ENCODE data around the gene ATP2A1.

ATP2A1 gene

GRCh38 chr16:28878083-28878926, at the start of gene ATP2A1:
Gene ATP2A1 (plus strand): TSS chr16:28878488. CDS start chr16:28878672, 184 bp downstream.
- DNase-seq, result no peak

DNA sequence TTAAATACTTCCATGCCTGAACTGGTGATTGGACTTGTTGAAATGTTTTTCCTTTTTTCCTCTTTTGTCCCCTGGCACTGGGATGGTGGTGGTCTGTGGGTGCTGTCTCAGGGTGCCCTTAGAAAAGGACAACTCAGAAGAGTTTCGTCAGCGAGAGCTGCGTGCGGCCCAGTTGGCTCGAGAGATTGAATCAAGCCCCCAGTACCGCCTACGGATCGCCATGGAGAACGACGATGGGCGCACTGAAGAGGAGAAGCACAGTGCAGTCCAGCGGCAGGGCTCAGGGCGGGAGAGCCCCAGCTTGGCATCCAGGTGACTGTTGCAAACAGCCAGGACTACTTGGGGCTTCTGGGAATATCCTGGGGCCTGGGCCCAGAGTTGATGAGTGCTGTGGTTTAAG, 48.5 kb upstream of the ATP2A1 start:
- no peak for DNase-seq

- DNase-seq, result no peak
Measured at GRCh38 chr16:28830531-28830930, 47.8 kb upstream of the ATP2A1 start.

GRCh38 chr16:28834349-28834748, 43.9 kb upstream of the ATP2A1 start:
- no peak for DNase-seq

GRCh38 chr16:28834873-28835863, 43.1 kb upstream of the ATP2A1 start:
- no peak for DNase-seq

- no peak for DNase-seq
Measured at GRCh38 chr16:28835864-28836760, 42.2 kb upstream of the ATP2A1 start.

DNA sequence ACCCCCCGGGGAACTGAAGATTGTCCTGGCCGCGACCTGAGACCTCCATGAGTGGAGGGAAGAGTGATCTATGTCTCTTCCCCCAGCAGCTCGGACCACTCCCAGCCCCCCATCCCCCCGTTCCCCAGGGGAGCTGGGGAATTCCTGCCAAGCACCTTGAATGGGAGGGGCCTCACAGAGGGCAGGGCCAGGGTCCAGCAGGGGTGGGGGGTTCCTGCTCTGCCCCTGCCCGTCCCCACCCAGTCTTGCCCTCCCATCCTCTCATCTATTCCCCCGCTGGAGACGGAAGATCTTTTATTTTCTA, 41.6 kb upstream of the ATP2A1 start:
- DNase-seq, result no peak

DNA sequence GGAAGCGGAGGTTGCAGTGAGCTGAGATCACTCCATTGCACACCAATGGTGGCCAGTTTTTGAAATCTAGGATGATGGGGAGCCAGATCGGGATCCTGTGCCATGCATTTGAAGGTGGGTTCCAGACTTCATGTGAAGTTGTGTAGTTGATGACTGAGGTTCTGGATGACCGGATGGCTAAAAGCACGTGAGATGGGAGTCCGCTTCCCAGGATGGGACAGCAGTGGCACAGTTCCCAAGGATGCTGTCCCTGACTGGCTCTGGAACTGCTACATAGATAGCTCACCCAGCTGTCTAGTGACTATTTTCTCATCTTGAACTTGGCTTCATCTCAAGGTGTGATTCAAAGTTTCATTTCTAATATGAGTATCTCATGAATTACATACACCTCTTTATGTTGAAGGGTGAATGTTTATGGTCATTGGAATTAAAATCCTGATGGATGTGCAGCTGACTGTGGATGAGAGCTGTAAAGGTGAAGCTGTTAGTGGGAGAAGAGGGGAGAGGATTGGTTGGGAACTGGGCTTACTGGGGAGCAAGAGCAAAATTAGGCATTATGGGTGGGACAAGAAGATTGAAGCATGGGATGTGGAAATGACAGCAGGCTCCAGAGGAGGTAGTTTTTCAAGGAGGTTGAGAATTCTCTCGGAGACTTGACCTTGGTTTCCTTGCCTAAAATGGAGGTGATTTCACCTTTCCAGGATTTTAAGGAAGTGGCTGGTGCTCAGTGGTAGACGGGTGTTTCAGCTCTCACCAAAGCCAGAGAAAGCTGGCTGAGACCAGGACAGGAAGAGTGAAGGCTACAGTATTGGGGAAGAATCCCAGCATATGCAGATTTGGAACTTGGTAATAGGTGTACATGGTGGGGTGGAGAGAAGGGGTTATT, 40.4 kb upstream of the ATP2A1 start:
- DNase-seq, result no peak

GRCh38 chr16:28838558-28838918, 39.8 kb upstream of the ATP2A1 start:
- no peak for DNase-seq

- DNase-seq, result no peak
Measured at GRCh38 chr16:28839004-28839639, 39.2 kb upstream of the ATP2A1 start.

- no peak for DNase-seq
Measured at GRCh38 chr16:28839899-28840298, 38.4 kb upstream of the ATP2A1 start.

DNA sequence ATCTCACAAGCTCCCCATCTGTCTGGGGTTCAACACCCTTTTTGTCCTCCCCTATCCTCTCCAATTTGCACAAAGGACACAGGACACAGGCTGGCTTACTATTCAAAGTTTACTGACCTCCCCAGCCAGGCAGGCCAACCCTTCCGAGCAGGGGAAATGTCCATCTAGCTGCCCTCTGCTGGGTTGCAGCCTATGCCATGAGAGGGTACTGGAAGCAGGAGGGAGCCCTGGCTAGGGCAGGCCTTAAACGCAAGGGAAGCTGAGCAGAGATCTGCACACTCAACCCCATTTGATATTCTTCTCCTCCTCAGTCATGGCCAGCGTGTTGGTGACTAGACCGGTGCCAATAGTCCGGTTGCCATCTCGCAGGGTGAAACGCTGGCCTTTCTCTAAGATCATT, 35.6 kb upstream of the ATP2A1 start:
- DNase-seq, result no peak

DNA sequence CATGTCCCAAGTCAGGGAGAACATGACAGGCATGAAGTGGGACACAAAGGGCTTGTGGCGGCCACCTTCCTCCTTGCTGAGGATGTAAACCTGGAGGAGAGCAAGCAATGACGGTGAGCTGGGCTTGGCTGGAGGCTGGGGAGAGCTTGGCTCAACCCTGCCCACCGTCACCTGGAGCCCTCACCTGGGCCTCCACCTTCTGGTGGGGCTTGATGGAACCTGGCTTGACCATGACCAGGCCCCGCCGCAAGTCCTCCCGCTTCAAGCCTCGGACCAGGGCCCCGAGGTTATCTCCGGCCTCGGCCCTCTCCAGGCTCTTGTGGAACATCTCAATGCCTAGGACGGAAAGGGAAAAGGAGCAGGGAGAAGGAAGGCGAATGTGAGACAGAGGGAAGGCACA, 34.5 kb upstream of the ATP2A1 start:
- no peak for DNase-seq

- no peak for DNase-seq
Measured at GRCh38 chr16:28844226-28844885, 33.9 kb upstream of the ATP2A1 start.

GRCh38 chr16:28845293-28845692, 33.0 kb upstream of the ATP2A1 start:
- DNase-seq, result no peak

- DNase-seq, result no peak
Measured at GRCh38 chr16:28845761-28846079, 32.6 kb upstream of the ATP2A1 start.

- DNase-seq, result peak; percentile 94
Measured at GRCh38 chr16:28846080-28846932, 32.0 kb upstream of the ATP2A1 start, which contains the start of gene TUFM. Gene TUFM (minus strand): TSS chr16:28846348. CDS start chr16:28846269, 79 bp downstream.

DNA sequence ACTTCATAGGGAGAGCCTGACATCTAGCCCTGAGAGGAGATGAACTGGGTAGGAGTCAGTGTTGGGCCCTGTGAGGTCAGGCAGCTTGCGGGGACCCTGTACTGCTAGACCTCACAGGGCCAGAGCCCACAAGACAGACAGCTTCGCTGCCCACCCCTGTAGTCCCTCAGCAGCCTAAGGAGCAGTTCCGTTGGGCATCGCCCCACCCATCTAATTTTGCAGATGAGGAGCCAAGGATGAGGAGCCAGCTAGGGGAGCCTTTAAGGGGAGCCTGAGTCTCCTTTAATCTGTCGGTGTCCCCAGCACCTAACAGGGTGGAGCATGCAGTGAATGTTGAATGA, 31.4 kb upstream of the ATP2A1 start:
- DNase-seq, result no peak

- DNase-seq, result no peak
Measured at GRCh38 chr16:28858421-28858820, 19.9 kb upstream of the ATP2A1 start.

DNA sequence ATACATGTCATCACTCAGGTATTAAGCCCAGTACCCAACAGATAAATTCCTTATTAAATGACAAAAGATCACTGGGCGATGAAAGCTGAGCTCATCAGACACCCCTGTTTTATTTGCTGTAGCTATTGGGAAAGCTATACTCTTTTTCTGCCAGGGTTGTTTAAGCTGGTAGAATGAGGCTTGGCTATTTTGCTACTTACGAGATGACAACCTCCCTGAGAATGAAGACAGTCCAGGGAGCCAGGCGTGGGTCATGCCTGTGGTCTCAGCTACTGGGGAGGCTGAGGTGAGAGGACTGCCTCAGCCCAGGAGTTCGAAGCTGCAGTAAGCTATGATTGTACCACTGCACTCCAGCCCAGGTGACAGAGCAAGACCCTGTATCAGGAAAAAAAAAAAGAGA, 19.0 kb upstream of the ATP2A1 start:
- DNase-seq, result no peak

Measured in GF-D8 (cell line).